HUDEP-2 (cell line): Measurements from ENCODE around the gene ADSL.
"Not testable (repeated sequence)": the region's sequence is repeated elsewhere in the genome, so short reads cannot be mapped to it uniquely, and the experiment has no call there.

Experiments
- DNase-seq, 76 experiments: peaks; one replicate each; lab custom pipeline; 2025; ENCODE audit not compliant: unreplicated experiment in 76 of 76; lab: John Stamatoyannopoulos, UW

Gene ADSL

GRCh38 chr22:40346185-40347118 lies at the start of gene ADSL:
TSS of gene ADSL (plus strand) at chr22:40346500. CDS start at chr22:40346559, 59 bp downstream.
- peak in 73 of 76 experiments; percentile 27 to 97 (median 73) for DNase-seq

GRCh38 chr22:40300316-40300715 lies 46.0 kb upstream of the ADSL start:
- DNase-seq: no peak

- no peak for DNase-seq
Measured at GRCh38 chr22:40300884-40301672, 45.2 kb upstream of the ADSL start.

- no peak for DNase-seq
Measured at GRCh38 chr22:40302149-40302548, 44.2 kb upstream of the ADSL start.

GRCh38 chr22:40305625-40306024 lies 40.7 kb upstream of the ADSL start:
- DNase-seq: no peak

- DNase-seq: no peak
Measured at GRCh38 chr22:40308999-40309573, 37.2 kb upstream of the ADSL start.

- no peak for DNase-seq
Measured at GRCh38 chr22:40309631-40310030, 36.7 kb upstream of the ADSL start.

- DNase-seq: no peak
Measured at GRCh38 chr22:40310081-40310767, 36.1 kb upstream of the ADSL start.

GRCh38 chr22:40310768-40311120 lies 35.6 kb upstream of the ADSL start:
- DNase-seq: no peak

- not testable (repeated sequence) for DNase-seq
Measured at GRCh38 chr22:40311646-40312045, 34.7 kb upstream of the ADSL start.

GRCh38 chr22:40312050-40312449 lies 34.2 kb upstream of the ADSL start:
- DNase-seq: no peak

GRCh38 chr22:40313007-40313406 lies 33.3 kb upstream of the ADSL start:
- DNase-seq: no peak

- DNase-seq: no peak
Measured at GRCh38 chr22:40314041-40314440, 32.3 kb upstream of the ADSL start.

- peak in 3 of 76 experiments; percentile 28 to 34 (median 28) for DNase-seq
Measured at GRCh38 chr22:40320687-40321086, 25.6 kb upstream of the ADSL start.

GRCh38 chr22:40322021-40322420 lies 24.3 kb upstream of the ADSL start:
- DNase-seq: peak in 62 of 76 experiments; percentile 7 to 93 (median 61)

GRCh38 chr22:40322818-40323447 lies 23.4 kb upstream of the ADSL start:
- no peak for DNase-seq

GRCh38 chr22:40323681-40324171 lies 22.6 kb upstream of the ADSL start:
- no peak for DNase-seq

- DNase-seq: no peak
Measured at GRCh38 chr22:40324468-40325305, 21.6 kb upstream of the ADSL start.

GRCh38 chr22:40325315-40325714 lies 21.0 kb upstream of the ADSL start:
- DNase-seq: no peak
